HCT116 (cell line): Measurements from ENCODE around the gene GSTA4. TPM values are rescaled to one million over a fixed set of nuclear protein-coding genes. Genes with fewer than 3 reads are reported as not detected.

ENCODE experiments used
- ATAC-seq: fragments of 200-7000 bp; cut with Tn5 transposase; 2 replicates; pipeline ENCODE4 v1.9.1; 2020; ENCODE audit warnings: mild to moderate bottlenecking, moderate library complexity
- BruUV-seq: library from RNA; stranded (reverse); fragments of 400-500 nt; replicated peaks from 2 replicates; lab custom pipeline; 2021; lab: Mats Ljungman, UMichigan
- CTCF ChIA-PET: fragments of 300-600 bp; sonication (Branson Sonifier 250); formaldehyde crosslinking; loops from one replicate; lab custom pipeline; 2021; ENCODE audit warnings: antibody characterized with exemption; lab: Charles Lee
- POLR2A ChIA-PET: fragments of 300-600, 350-600 bp; sonication (Branson Sonifier 250); formaldehyde crosslinking; loops from one replicate; lab custom pipeline; 2021; ENCODE audit warnings: antibody characterized with exemption; lab: Charles Lee
- RAD21 ChIA-PET, 2 experiments: fragments of 300-600 bp; sonication (Branson Sonifier 250); formaldehyde crosslinking; loops; one replicate each; lab custom pipeline; 2023; ENCODE audit warnings: low total read pairs in 2 of 2; ENCODE audit not compliant: uncharacterized antibody in 2 of 2, unreplicated experiment in 2 of 2, low non-redundant PET in 1 of 2; lab: Charles Lee
- DNase-seq: peaks from one replicate; pipeline ENCODE4 v3.0.0-alpha.2; 2010; ENCODE audit warnings: low read depth, low spot score
- H2AFZ ChIP-seq: fragments of 200-600 bp; shearing (Covaris generic), sonication (generic); 2 replicates; pipeline ENCODE4 v1.6.1; 2017; ENCODE audit warnings: low read depth, mixed run types, mixed read lengths, antibody characterized with exemption, low read length; ENCODE audit not compliant: poor library complexity, severe bottlenecking
- H3K27ac ChIP-seq: 2 replicates; pipeline ENCODE4 v1.5.1; 2012; ENCODE audit warnings: low read depth, low read length
- H3K27me3 ChIP-seq: fragments of 200-600 bp; sonication (generic); 2 replicates; pipeline ENCODE4 v1.6.1; 2016; ENCODE audit warnings: mixed run types, low read length, mixed read lengths; ENCODE audit not compliant: insufficient read depth
- H3K36me3 ChIP-seq, 2 experiments: fragments of 200-500 bp in 1 of 2; fragments of 200-600 bp in 1 of 2; sonication (Bioruptor generic) in 1 of 2; sonication (generic) in 1 of 2; 2 replicates each; pipeline versions ENCODE4 v1.5.1 to v1.6.1; 2014 to 2016; ENCODE audit warnings: low read length in 2 of 2, inconsistent platforms in 1 of 2, mixed read lengths in 1 of 2, mixed run types in 1 of 2; ENCODE audit not compliant: insufficient read depth in 2 of 2, control insufficient read depth in 1 of 2
- H3K4me1 ChIP-seq, 2 experiments: fragments of 200-600 bp in 1 of 2; sonication (generic) in 1 of 2; 2 replicates each; pipeline versions ENCODE4 v1.5.1 to v1.6.1; 2012 to 2017; ENCODE audit warnings: low read length in 2 of 2, inconsistent platforms in 1 of 2, mild to moderate bottlenecking in 1 of 2, mixed read lengths in 1 of 2, mixed run types in 1 of 2, moderate library complexity in 1 of 2; ENCODE audit not compliant: insufficient read depth in 2 of 2, control insufficient read depth in 1 of 2
- H3K4me2 ChIP-seq: fragments of 200-600 bp; sonication (generic); 2 replicates; pipeline ENCODE4 v1.6.1; 2017; ENCODE audit warnings: mixed run types, low read length, mixed read lengths
- H3K4me3 ChIP-seq, 2 experiments: fragments of 200-600 bp in 1 of 2; sonication (generic) in 1 of 2; replicated peaks in 1 of 2; 2 replicates each; pipeline ENCODE4 v1.5.1; 2011 to 2016; ENCODE audit warnings: low read length in 2 of 2, control low read depth in 1 of 2, low read depth in 1 of 2, mild to moderate bottlenecking in 1 of 2, mixed read lengths in 1 of 2, mixed run types in 1 of 2
- H3K79me2 ChIP-seq: fragments of 200-600 bp; sonication (generic); 2 replicates; pipeline ENCODE4 v1.6.1; 2017; ENCODE audit warnings: mild to moderate bottlenecking, mixed run types, low read length, moderate library complexity, mixed read lengths; ENCODE audit not compliant: insufficient read depth
- H3K9ac ChIP-seq: fragments of 200-600 bp; sonication (generic); 2 replicates; pipeline ENCODE4 v1.6.1; 2016; ENCODE audit warnings: low read length, mixed read lengths
- H3K9me2 ChIP-seq: fragments of 200-600 bp; sonication (generic), shearing (Covaris generic); 2 replicates; pipeline ENCODE4 v1.6.1; 2017; ENCODE audit warnings: mixed run types, mild to moderate bottlenecking, moderate library complexity; ENCODE audit not compliant: insufficient read depth
- H3K9me3 ChIP-seq, 2 experiments: fragments of 200-500 bp in 1 of 2; fragments of 200-600 bp in 1 of 2; sonication (Bioruptor generic) in 1 of 2; sonication (generic) in 1 of 2; 2 replicates each; pipeline ENCODE4 v1.6.1; 2014 to 2017; ENCODE audit warnings: low read length in 2 of 2, mixed read lengths in 2 of 2, inconsistent platforms in 1 of 2, low read depth in 1 of 2, mild to moderate bottlenecking in 1 of 2, mixed run types in 1 of 2, moderate library complexity in 1 of 2; ENCODE audit not compliant: control insufficient read depth in 1 of 2, insufficient read depth in 1 of 2
- H4K20me1 ChIP-seq: fragments of 200-600 bp; sonication (generic), shearing (Covaris generic); 2 replicates; pipeline ENCODE4 v1.6.1; 2017; ENCODE audit warnings: mixed run types, mild to moderate bottlenecking, moderate library complexity; ENCODE audit not compliant: insufficient read depth
- CEBPB ChIP-seq: IDR thresholded peaks from 2 replicates; pipeline ENCODE4 v1.6.1; 2012; ENCODE audit warnings: low read depth
- POLR2A ChIP-seq: IDR thresholded peaks from 2 replicates; pipeline ENCODE4 v1.7.0; 2011; ENCODE audit warnings: borderline replicate concordance; ENCODE audit not compliant: insufficient read depth, insufficient read length; ENCODE audit errors: extremely low read depth
- REST ChIP-seq: IDR thresholded peaks from 2 replicates; pipeline ENCODE4 v1.6.1; 2012; ENCODE audit warnings: low read depth
- SP1 ChIP-seq: IDR thresholded peaks from 2 replicates; pipeline ENCODE4 v1.6.1; 2012; ENCODE audit warnings: low read depth
- TCF7L2 ChIP-seq: IDR thresholded peaks from 2 replicates; pipeline ENCODE4 v1.7.0; 2011; ENCODE audit warnings: borderline replicate concordance, inconsistent platforms; ENCODE audit not compliant: insufficient read depth, insufficient read length; ENCODE audit errors: extremely low read depth
- YY1 ChIP-seq: IDR thresholded peaks from 2 replicates; pipeline ENCODE4 v1.6.1; 2011; ENCODE audit warnings: low read length, low read depth, moderate library complexity, mild to moderate bottlenecking; ENCODE audit not compliant: insufficient replicate concordance; ENCODE audit errors: extremely low read depth
- ZFX ChIP-seq: fragments of 450-650 bp; IDR thresholded peaks from 2 replicates; pipeline ENCODE4 v1.6.1; 2017
- intact Hi-C: fragments of 100-400 bp; cut with micrococcal nuclease; formaldehyde crosslinking; loops from 2 replicates; pipeline ENCODE4 v1.10.0; 2022
- total RNA-seq: library from RNA; stranded (reverse); gene quantifications from one replicate; pipeline ENCODE4 v1.2.1, GENCODE V29; 2021; ENCODE audit not compliant: unreplicated experiment

Gene GSTA4
- total RNA-seq, 1 experiment from 2014 or later: 2.2 TPM

DNA sequence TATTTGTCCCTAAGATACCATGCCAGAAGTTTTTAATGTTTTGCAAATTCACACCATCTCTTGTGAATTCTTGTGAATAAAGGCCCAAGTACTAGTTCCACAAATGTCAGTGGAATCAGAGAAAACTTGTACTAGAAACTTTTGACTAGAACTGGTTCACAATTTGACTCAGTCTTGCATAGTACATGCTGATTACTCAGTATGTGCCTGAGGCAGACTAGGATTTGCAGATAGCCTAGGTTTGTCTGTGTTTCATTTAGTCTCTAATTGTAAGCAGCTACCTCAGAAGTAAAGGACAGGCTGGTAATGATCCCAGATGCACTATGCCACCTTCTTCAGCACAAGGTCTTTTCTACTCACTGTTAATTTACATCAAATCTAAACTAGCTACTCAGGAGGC is 34.2 kb upstream of the GSTA4 start:
- BruUV-seq: no TSS peak
- intact Hi-C loops: no loop called here
- Histone ChIP-seq H3K9me2 (no peaks in the 10 kb centered on the region), H3K9me3 (no peaks in the 10 kb centered on the region), H3K9ac (no peak overlapping the region), H3K79me2 (no peaks in the 10 kb centered on the region), H3K36me3 (no peaks in the 10 kb centered on the region), H3K4me3 (no peak overlapping the region), H4K20me1 (no peaks in the 10 kb centered on the region), H3K4me1 (no peaks in the 10 kb centered on the region), H2AFZ (no peak overlapping the region), H3K27ac (no peak overlapping the region), H3K27me3 (no peaks in the 10 kb centered on the region), H3K4me2 (no peak overlapping the region)
- ChIA-PET RAD21 (no interaction called here), CTCF (no interaction called here), POLR2A (no interaction called here)
- TF ChIP-seq SP1: no peak
- TF ChIP-seq YY1: no peak
- no peak for TF ChIP-seq ZFX
- TF ChIP-seq CEBPB: no peak
- no peak for TF ChIP-seq POLR2A
- no peak for DNase-seq
- ATAC-seq: no peak

- Histone ChIP-seq H3K27me3 (no peaks in the 10 kb centered on the region), H3K9ac (no peak overlapping the region), H3K27ac (no peak overlapping the region), H3K79me2 (no peaks in the 10 kb centered on the region), H3K9me2 (no peaks in the 10 kb centered on the region), H4K20me1 (no peaks in the 10 kb centered on the region), H3K4me2 (no peak overlapping the region), H3K9me3 (no peaks in the 10 kb centered on the region), H3K36me3 (no peaks in the 10 kb centered on the region), H2AFZ (no peak overlapping the region), H3K4me3 (no peak overlapping the region), H3K4me1 (no peaks in the 10 kb centered on the region)
- no peak for TF ChIP-seq REST
- no peak for TF ChIP-seq POLR2A
- no peak for TF ChIP-seq TCF7L2
- DNase-seq (no peak), ATAC-seq (no peak)
- BruUV-seq: no TSS peak
- intact Hi-C loops: no loop called here
- ChIA-PET RAD21 (no interaction called here), POLR2A (no interaction called here), CTCF (no interaction called here)
Measured at GRCh38 chr6:53028467-53028866, 33.4 kb upstream of the GSTA4 start.
